Left renal pelvis (tissue), 4 donors: ENCODE data around the gene GAGE10. TPM values are rescaled to one million over a fixed set of nuclear protein-coding genes. Genes with fewer than 3 reads are reported as not detected.
"Not testable (repeated sequence)": the region's sequence is repeated elsewhere in the genome, so short reads cannot be mapped to it uniquely, and the experiment has no call there.

Source experiments
- DNase-seq, 4 donors: peaks; one replicate each; pipeline ENCODE4 v3.0.0-alpha.2; 2013; ENCODE audit warnings: low read depth in 4 of 4, low spot score in 3 of 4
- polyA plus RNA-seq, 4 donors: library from polyadenylated mRNA; unstranded; fragments of 120-200 nt; gene quantifications; one replicate each; pipeline ENCODE4 v1.2.1, GENCODE V29; 2013; ENCODE audit not compliant: insufficient read length in 4 of 4

Gene GAGE10
- polyA plus RNA-seq, 4 donors = not detected

GRCh38 chrX:49273181-49273727 lies 30.2 kb upstream of the GAGE10 start:
- DNase-seq = no peak

DNA sequence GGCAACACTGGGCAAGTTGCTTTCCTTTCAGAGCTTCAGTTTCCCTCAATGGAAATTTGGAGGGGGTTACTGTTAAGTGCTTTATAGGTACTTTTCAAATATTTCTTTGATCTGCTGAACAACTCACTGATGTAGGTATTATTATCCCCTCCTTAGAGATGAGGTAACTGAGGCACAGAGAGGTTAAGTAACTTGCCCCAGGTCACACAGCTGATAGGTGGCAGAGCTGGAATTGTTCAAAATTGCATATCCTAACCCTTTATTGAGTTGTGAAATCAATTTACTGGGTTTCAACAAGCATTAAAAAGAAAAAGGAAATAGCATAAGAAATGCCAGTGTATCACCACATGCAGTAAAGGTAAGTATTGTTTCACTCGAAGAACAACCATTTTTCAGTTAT lies 27.2 kb upstream of the GAGE10 start:
- no peak for DNase-seq

GRCh38 chrX:49276671-49277534 lies 26.5 kb upstream of the GAGE10 start:
- DNase-seq = no peak

GRCh38 chrX:49277535-49277830 lies 26.0 kb upstream of the GAGE10 start:
- no peak for DNase-seq

DNA sequence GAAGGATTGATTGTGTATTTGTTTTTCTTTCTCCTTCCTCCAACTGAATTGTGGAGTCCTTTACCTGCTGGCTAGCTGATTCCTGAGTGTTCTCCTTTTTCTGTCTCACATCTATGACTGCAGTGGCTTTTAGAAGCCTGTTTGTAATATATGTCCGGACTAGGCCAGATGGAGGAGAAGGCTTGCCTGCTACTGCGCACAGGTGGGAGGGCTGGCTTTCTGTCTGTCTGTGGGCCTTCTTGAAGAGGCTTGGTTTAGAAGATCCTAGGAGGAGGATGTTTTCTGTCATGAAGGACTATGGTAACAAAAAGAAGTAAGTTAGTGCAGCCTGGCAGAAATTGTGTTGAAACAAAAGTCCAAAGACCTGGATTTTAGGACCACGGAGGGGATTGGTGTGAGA lies 25.4 kb upstream of the GAGE10 start:
- DNase-seq = no peak

GRCh38 chrX:49282647-49283011 lies 20.8 kb upstream of the GAGE10 start:
- no peak for DNase-seq

- no peak for DNase-seq
These were observed 19.2 kb upstream of the GAGE10 start for GRCh38 chrX:49284212-49284611.

DNA sequence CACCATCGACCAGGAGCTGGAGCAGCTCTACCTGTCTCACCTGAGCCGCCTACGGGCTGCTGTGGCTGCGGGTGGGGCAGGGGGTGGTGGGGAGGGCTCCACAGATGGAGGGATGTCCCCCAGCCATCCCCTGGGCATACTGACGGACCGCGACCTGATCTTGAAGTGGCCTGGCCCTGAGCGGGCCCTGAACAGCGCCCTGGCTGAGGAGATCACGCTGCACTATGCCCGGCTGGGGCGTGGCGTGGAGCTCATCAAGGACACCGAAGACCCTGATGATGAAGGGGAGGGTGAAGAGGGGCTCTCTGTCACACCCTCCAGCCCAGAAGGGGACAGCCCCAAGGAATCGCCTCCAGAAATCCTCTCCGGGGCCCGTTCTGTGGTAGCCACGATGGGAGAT lies 17.3 kb upstream of the GAGE10 start:
- DNase-seq = no peak

GRCh38 chrX:49286581-49286980 lies 16.9 kb upstream of the GAGE10 start:
- DNase-seq = no peak

DNA sequence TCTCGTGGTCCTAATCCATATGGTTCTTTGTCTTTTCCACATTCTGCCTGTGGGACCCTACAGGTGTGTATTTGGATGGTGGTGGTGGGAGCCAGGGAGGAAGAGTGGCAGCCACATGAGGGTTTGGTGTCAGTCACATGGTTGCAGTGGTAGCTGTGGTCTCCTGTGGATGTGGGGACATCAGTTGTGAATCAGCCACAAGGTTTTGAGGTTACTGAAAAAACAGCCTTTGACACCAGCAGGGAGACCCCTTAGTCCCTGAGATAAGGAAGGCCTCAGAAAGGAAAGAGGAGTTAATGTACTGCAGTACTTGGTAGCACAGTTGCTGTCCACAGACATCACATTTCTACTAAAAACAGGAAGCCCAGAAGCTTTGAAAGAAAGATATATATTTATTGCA lies 15.8 kb upstream of the GAGE10 start:
- DNase-seq = no peak

GRCh38 chrX:49290215-49290614 lies 13.2 kb upstream of the GAGE10 start:
- DNase-seq = no peak

- no peak for DNase-seq
These were observed 11.7 kb upstream of the GAGE10 start for GRCh38 chrX:49291615-49292337.

DNA sequence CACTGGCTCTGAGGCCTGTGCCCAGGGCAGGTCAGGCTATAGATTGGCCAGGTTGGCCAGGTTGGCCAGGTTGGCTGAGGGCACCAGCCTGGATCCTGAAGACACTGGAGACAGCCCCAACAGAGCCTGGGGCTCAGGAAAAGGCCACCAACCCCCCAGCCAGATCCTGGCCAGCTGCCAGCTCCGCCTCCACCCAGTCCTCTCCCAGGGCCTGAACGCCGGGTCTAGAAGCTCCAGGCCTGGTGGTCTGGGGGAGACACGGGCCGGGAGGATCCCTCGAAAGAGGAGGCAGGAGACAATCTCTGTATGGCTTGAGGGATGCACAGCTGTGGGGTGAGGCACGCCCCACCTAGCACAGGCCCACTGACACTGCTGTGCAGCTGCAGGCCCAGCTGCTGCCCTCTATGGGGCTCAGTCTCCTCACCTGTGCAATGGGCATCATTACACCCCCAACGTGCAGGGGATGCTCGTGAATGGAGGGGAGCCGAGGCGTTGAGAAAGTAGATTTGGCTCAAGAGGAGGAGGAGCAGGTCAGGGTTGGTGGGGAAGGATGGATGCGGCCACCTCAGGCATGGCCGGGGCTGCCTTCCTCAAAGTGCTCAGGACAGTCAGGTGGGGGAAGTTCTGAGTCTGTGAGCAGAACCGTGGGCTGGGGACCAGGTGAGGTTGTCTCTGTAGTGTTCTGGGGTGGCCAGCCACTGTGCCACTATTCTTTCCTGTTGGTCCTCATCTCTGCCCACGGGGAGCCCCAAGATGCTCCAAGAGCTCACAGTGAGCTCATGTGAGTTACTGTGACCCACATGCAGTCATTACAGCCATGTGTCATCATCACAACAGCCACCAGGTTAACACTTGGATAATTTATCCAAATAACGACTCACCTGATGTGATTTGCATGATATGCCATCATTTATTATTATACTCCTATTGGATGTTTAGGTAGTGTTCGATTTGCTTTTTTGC lies 10.8 kb upstream of the GAGE10 start:
- no peak for DNase-seq

GRCh38 chrX:49299293-49299692 lies 4.2 kb upstream of the GAGE10 start:
- DNase-seq = not testable (repeated sequence)

GRCh38 chrX:49300703-49301102 lies 2.7 kb upstream of the GAGE10 start:
- DNase-seq = no peak

- DNase-seq = not testable (repeated sequence)
These were observed 4.3 kb downstream of the GAGE10 start for GRCh38 chrX:49307775-49308174.

- no peak for DNase-seq
These were observed 5.3 kb downstream of the GAGE10 start for GRCh38 chrX:49308604-49309269.

- DNase-seq = no peak
These were observed 6.0 kb downstream of the GAGE10 start for GRCh38 chrX:49309401-49309981.

DNA sequence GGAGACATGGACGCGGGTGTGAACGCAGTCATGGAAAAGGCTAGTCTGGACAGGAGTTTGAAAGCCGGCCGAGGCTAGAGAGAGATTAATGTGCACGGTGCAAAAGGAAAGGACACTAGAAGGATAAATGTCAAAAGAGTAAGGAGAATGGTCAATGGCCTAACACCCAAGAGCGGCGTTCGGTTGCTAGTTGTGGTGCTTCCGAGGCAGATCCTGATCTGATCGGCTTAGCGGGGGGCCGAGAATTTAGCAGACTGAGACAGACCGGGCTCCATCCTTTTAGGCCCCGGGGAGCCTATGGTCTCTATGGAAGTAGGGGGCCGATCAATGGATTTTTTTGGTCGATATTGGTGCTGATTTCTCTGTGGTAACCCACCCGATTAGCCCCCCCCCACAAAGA lies 6.9 kb downstream of the GAGE10 start:
- no peak for DNase-seq

DNA sequence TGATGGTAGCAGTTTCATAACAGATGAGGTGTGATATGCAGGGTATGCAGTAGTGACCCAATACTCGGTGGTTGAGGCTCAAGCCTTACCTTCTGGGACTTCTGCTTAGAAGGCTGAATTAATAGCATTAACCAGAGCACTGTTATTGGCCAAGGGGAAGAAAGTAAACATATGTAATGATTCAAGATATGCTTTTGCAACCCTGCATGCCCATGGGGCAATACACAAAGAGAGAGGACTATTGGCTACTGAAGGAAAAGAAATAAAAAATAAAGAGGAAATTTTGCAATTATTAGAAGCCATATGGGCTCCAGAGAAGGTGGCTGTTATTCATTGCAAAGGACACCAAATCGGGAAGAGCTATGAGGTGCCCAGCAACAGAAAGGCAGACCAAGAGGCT lies 8.7 kb downstream of the GAGE10 start:
- no peak for DNase-seq
